Lung (tissue), 12 donors: ENCODE data around the gene ZNF3. TPM values are rescaled to one million over a fixed set of nuclear protein-coding genes. Genes with fewer than 3 reads are reported as not detected.

Source experiments
- ATAC-seq: fragments of 200-7000 bp; cut with Tn5 transposase; one replicate; pipeline ENCODE4 v1.9.1; 2020; ENCODE audit warnings: moderate number of reproducible peaks; ENCODE audit not compliant: insufficient read depth, low FRiP score
- DNase-seq, 3 donors: peaks; one replicate each; pipeline ENCODE4 v3.0.0-alpha.2; 2013 to 2017
- H3K27ac ChIP-seq, 2 donors: one replicate each; pipeline ENCODE4 v1.5.1; 2013; ENCODE audit warnings: mild to moderate bottlenecking in 2 of 2, moderate library complexity in 2 of 2, control low read depth in 1 of 2, inconsistent platforms in 1 of 2, low read depth in 1 of 2, low read length in 1 of 2
- H3K27me3 ChIP-seq, 3 donors: one replicate each; pipeline ENCODE4 v1.5.1; 2013; ENCODE audit warnings: low read length in 2 of 3; ENCODE audit not compliant: control insufficient read depth in 3 of 3, insufficient read depth in 3 of 3
- H3K36me3 ChIP-seq, 4 donors: one replicate each; pipeline ENCODE4 v1.5.1; 2013; ENCODE audit warnings: low read length in 4 of 4, mild to moderate bottlenecking in 1 of 4, moderate library complexity in 1 of 4; ENCODE audit not compliant: control insufficient read depth in 4 of 4, insufficient read depth in 4 of 4
- H3K4me1 ChIP-seq, 5 donors: one replicate each; pipeline ENCODE4 v1.5.1; 2013; ENCODE audit warnings: low read length in 5 of 5, mild to moderate bottlenecking in 2 of 5, moderate library complexity in 1 of 5; ENCODE audit not compliant: control insufficient read depth in 5 of 5, insufficient read depth in 5 of 5
- H3K4me3 ChIP-seq: one replicate; pipeline ENCODE4 v1.5.1; 2013; ENCODE audit warnings: mild to moderate bottlenecking, control low read depth, moderate library complexity
- H3K9ac ChIP-seq, 2 donors: one replicate each; pipeline ENCODE4 v1.5.1; 2013; ENCODE audit warnings: low read length in 2 of 2, control low read depth in 1 of 2; ENCODE audit not compliant: insufficient read depth in 1 of 2
- H3K9me3 ChIP-seq, 4 donors: one replicate each; pipeline ENCODE4 v1.5.1; 2013; ENCODE audit warnings: low read length in 3 of 4, mild to moderate bottlenecking in 1 of 4, moderate library complexity in 1 of 4; ENCODE audit not compliant: control insufficient read depth in 4 of 4, insufficient read depth in 3 of 4
- WGBS, 2 donors: extraction: QIAGEN DNeasy Blood & Tissue Kit; methylation state at CpG; one replicate each; pipeline ENCODE4 v1.1.7; 2013; 5-methylcytosine and 5-hydroxymethylcytosine counted together
- polyA plus RNA-seq, 2 donors: library from polyadenylated mRNA; stranded (reverse); fragments of 200-250 nt; gene quantifications; one replicate each; pipeline ENCODE4 v1.2.1, GENCODE V29; 2013
- total RNA-seq, 2 donors: library from RNA; depleted of rRNA in 1 of 2; stranded (reverse); fragments of >200 nt in 1 of 2; gene quantifications; one replicate each; pipeline ENCODE4 v1.2.1, GENCODE V29; 2014 to 2021
- TF ChIP-seq, protein P1 (sequence below): IDR thresholded peaks from 2 replicates; pipeline ENCODE4 v1.5.1; 2012; ENCODE audit warnings: mild to moderate bottlenecking; ENCODE audit errors: control extremely low read depth, extremely low read depth
- donor health status: control.
- donor health status: control.
- donor health status: Bipolar disorder and iron deficiency.
- donor health status: healthy.
- donor health status: DM: yes; HTN: yes; CAD: no.

Gene ZNF3
- total and polyA plus RNA-seq, 4 donors = 12.8 to 30.5 (median 23.4) TPM

DNA sequence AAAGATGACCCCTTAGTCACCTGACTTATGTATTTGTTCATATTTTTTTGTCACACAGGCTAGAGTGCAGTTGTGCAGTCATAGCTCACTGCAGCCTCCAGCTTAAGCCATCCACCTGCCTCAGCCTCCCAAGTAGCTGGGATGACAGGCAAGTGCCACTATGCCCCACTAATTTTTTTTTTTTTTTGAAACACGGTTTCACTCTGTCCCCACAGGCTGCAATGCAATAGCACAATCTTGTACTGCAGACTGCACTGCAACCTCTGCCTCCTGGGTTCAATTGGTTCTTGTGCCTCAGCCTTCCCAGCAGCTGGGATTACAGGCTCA, 47.1 kb upstream of the ZNF3 start:
- no peak for DNase-seq
- Histone ChIP-seq H3K9me3 (no peaks in the 10 kb centered on the region), H3K9ac (no peak overlapping the region), H3K27ac (no peak overlapping the region), H3K4me1 (peaks cover 0 to 15% (median 5%) of the 10 kb centered on the region in 5 donors), H3K27me3 (no peaks in the 10 kb centered on the region), H3K4me3 (no peak overlapping the region), H3K36me3 (no peaks in the 10 kb centered on the region)
- TF ChIP-seq, protein P1, sequence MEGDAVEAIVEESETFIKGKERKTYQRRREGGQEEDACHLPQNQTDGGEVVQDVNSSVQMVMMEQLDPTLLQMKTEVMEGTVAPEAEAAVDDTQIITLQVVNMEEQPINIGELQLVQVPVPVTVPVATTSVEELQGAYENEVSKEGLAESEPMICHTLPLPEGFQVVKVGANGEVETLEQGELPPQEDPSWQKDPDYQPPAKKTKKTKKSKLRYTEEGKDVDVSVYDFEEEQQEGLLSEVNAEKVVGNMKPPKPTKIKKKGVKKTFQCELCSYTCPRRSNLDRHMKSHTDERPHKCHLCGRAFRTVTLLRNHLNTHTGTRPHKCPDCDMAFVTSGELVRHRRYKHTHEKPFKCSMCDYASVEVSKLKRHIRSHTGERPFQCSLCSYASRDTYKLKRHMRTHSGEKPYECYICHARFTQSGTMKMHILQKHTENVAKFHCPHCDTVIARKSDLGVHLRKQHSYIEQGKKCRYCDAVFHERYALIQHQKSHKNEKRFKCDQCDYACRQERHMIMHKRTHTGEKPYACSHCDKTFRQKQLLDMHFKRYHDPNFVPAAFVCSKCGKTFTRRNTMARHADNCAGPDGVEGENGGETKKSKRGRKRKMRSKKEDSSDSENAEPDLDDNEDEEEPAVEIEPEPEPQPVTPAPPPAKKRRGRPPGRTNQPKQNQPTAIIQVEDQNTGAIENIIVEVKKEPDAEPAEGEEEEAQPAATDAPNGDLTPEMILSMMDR = no peak
- ATAC-seq = no peak
- 65 to 73% methylated on average over 1 of the region's 1 CpG for WGBS, 2 donors

DNA sequence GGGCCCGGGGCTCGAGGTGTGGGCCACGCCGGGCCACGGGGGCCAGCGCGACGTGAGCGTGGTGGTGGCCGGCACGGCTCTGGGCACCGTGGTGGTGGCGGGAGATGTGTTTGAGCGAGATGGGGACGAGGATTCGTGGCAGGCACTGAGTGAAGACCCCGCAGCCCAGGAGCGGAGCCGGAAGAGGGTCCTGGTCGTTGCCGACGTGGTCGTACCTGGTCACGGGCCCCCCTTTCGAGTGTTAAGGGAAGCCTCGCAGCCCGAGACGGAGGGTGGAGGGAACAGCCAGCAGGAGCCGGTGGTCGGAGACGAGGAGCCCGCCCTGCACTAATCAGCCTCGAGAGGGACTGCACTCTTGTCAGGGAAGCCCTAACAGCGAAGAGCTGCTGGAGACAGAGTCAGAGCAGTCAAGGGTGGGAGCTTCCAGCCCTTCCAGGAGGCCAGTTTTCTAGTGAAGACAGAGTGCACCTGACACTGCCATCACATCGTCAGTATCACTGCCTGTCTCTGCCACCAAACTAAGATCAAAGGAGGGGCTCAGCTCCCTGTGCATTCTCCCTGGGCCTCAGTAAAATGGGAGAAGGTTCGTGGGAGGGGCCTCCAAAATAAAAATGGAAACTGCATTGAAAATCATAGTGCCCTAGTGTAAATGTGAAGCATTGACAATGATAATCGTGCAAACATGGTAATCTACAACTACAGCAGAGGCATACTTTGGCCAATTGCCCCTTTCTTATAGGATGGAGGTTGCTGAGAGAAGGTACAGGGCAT, 46.5 kb upstream of the ZNF3 start:
- H3K4me3 ChIP-seq = peak overlapping the region; percentile 80
- ATAC-seq (no peak), DNase-seq (peak; percentile 31 to 43 (median 41))
- H3K9me3 ChIP-seq = no peaks in the 10 kb centered on the region
- 3 to 5% methylated on average over 35 to 37 of the region's 37 CpGs for WGBS, 2 donors
- H3K27me3 ChIP-seq = no peaks in the 10 kb centered on the region
- TF ChIP-seq, protein P1 = no peak
- no peaks in the 10 kb centered on the region for H3K36me3 ChIP-seq
- peaks cover 0 to 15% (median 5%) of the 10 kb centered on the region in 5 donors for H3K4me1 ChIP-seq
- H3K9ac ChIP-seq = peak overlapping the region in 1 of 2 donors; percentile 46
- H3K27ac ChIP-seq = peak overlapping the region; percentile 59 to 99

DNA sequence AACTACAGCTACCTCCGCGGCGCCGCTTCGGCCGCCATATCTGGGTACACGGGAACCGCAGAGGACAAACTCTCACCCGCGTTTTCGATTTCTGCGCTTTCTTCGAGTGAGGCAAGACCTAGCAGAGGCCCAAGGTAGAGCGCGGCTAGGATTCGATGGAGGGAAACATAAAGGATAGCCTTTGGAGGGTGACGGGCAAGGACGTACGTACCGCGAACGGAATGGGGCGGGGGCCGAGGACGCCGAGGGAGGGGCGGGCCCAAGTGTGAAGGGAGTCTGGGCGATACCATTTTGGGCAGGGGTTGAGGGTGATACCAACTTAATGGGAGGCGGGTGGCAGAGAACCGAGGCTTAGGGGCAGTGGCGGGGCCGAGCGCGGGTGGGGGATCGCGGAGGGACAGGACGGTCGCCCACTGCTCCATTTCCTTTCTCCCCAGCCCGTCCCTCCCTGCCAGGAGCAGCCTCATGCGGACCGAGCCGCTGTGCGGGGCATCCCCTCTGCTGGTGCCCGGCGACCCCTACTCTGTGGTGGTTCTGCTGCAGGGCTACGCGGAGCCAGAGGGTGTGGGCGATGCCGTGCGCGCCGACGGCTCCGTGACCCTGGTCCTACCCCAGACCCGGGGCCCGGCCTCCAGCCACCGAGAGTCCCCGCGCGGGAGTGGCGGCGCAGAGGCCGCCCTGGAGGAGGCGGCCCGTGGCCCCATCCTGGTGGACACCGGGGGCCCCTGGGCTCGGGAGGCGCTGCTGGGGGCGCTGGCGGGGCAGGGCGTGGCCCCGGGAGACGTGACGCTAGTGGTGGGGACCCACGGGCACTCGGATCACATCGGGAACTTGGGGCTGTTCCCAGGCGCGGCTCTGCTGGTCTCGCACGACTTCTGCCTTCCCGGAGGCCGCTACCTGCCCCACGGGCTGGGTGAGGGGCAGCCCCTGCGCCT, 45.7 kb upstream of the ZNF3 start, which contains the start of gene MBLAC1:
Gene MBLAC1, plus strand, starts transcription at position 37 of the 935 bp plus-strand sequence. Its CDS starts 429 bp downstream, at position 466.
- 1% methylated on average over 65 to 85 of the region's 85 CpGs for WGBS, 2 donors
- peaks cover 0 to 15% (median 5%) of the 10 kb centered on the region in 5 donors for H3K4me1 ChIP-seq
- H3K27ac ChIP-seq = peak within 1 kb of the TSS; percentile 95 to 99

More for the DNA sequence above, 45.7 kb upstream of the ZNF3 start, which contains the start of gene MBLAC1:
- TF ChIP-seq, protein P1 = no peak
- H3K27me3 ChIP-seq = no peaks in the 10 kb centered on the region
- H3K9me3 ChIP-seq = no peaks in the 10 kb centered on the region
- H3K9ac ChIP-seq = peak within 1 kb of the TSS; percentile 56 to 95
- H3K4me3 ChIP-seq = peak within 1 kb of the TSS; percentile 80
- ATAC-seq = peak; percentile 94
- peaks cover 0 to 8% (median under 1%) of the 10 kb centered on the region in 4 donors for H3K36me3 ChIP-seq
- DNase-seq = peak; percentile 93 to 97 (median 95)
